SU-DHL-6 (cell line): ENCODE data around the gene LCNL1.

Experiments used
- H2AFZ ChIP-seq: fragments of 200-600 bp; sonication (generic); 2 replicates; pipeline ENCODE4 v1.6.1; 2014; ENCODE audit warnings: low read depth, mild to moderate bottlenecking, moderate library complexity, mixed read lengths, antibody characterized with exemption, low read length; ENCODE audit not compliant: severe bottlenecking
- H3F3A ChIP-seq: fragments of 200-600 bp; shearing (Covaris generic); 2 replicates; pipeline ENCODE4 v1.6.0; 2016; ENCODE audit warnings: antibody characterized with exemption, mild to moderate bottlenecking; ENCODE audit not compliant: insufficient read depth
- H3K27ac ChIP-seq: fragments of 200-600 bp; sonication (generic); 2 replicates; pipeline ENCODE4 v1.5.1; 2016; ENCODE audit warnings: low read depth, mild to moderate bottlenecking, low read length, moderate library complexity, mixed read lengths
- H3K27me3 ChIP-seq: fragments of 200-600 bp; sonication (generic), shearing (Covaris generic); 2 replicates; pipeline ENCODE4 v1.6.0; 2014; ENCODE audit warnings: mild to moderate bottlenecking, low read length
- H3K36me3 ChIP-seq: fragments of 200-600 bp; sonication (generic); 2 replicates; pipeline ENCODE4 v1.6.1; 2014; ENCODE audit warnings: mild to moderate bottlenecking, low read length, mixed read lengths
- H3K4me2 ChIP-seq: fragments of 300-600, 200-600 bp; shearing (Covaris generic), sonication (generic); 2 replicates; pipeline ENCODE4 v1.6.0; 2014; ENCODE audit warnings: low read length, low read depth, mild to moderate bottlenecking; ENCODE audit not compliant: poor library complexity, severe bottlenecking
- H3K4me3 ChIP-seq: fragments of 200-600 bp; sonication (generic); 2 replicates; pipeline ENCODE4 v1.5.1; 2014; ENCODE audit warnings: antibody characterized with exemption, low read length, mild to moderate bottlenecking, mixed read lengths; ENCODE audit not compliant: insufficient read depth, poor library complexity, severe bottlenecking
- H3K79me2 ChIP-seq: fragments of 200-600 bp; sonication (generic); 2 replicates; pipeline ENCODE4 v1.6.1; 2014; ENCODE audit warnings: mild to moderate bottlenecking, low read length, moderate library complexity; ENCODE audit not compliant: insufficient read depth
- H3K9ac ChIP-seq: fragments of 200-600 bp; sonication (generic); 2 replicates; pipeline ENCODE4 v1.7.0; 2014; ENCODE audit warnings: mild to moderate bottlenecking, low read length
- H3K9me2 ChIP-seq: fragments of 200-600 bp; sonication (generic); replicated peaks from 2 replicates; pipeline ENCODE4 v1.6.1; 2014; ENCODE audit warnings: low read length; ENCODE audit not compliant: insufficient read depth
- H3K9me3 ChIP-seq: fragments of 200-600 bp; sonication (generic); 2 replicates; pipeline ENCODE4 v1.6.1; 2014; ENCODE audit warnings: low read length, mixed read lengths; ENCODE audit not compliant: insufficient read depth
- H4K20me1 ChIP-seq: fragments of 200-600 bp; sonication (generic); 2 replicates; pipeline ENCODE4 v1.6.1; 2014; ENCODE audit warnings: low read depth, mild to moderate bottlenecking, antibody characterized with exemption, low read length, moderate library complexity, mixed read lengths
- EZH2phosphoT487 ChIP-seq: fragments of 200-600 bp; sonication (generic), shearing (Covaris generic); conservative IDR thresholded peaks from 2 replicates; pipeline ENCODE4 v1.6.1; 2018; ENCODE audit warnings: mild to moderate bottlenecking, antibody characterized with exemption, low read length, moderate library complexity, mixed read lengths
- TF ChIP-seq, protein P1 (sequence below): fragments of 200-600 bp; sonication (generic); IDR thresholded peaks from one replicate; pipeline ENCODE4 v1.5.1; 2017; ENCODE audit warnings: antibody characterized with exemption, mild to moderate bottlenecking, low read length, moderate library complexity; ENCODE audit not compliant: insufficient read depth, poor library complexity, severe bottlenecking

The LCNL1 gene

DNA sequence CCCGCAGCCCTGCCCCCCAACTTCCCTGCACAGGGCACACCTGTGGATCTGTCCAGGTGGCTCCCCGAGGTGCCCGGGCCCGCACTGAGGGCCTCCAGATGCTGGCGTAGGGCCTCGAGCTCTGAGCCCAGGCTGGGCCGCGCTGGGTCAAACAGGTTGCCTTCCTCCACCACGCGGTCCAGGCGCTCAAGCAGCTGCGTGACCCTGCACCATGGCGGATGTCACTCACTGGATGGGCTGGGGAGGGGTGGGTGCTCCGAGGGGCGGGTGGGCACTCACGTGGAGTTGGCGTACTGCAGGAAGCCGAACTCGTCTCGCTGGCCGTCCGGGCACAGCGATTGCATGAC lies 39.8 kb downstream of the LCNL1 start:
- Histone ChIP-seq H3K9me3 (no peaks in the 10 kb centered on the region), H3F3A (no peaks in the 10 kb centered on the region), H3K27ac (no peak overlapping the region), H3K4me3 (no peak overlapping the region), H3K9ac (no peak overlapping the region), H4K20me1 (no peaks in the 10 kb centered on the region), H2AFZ (no peak overlapping the region), H3K79me2 (no peaks in the 10 kb centered on the region), H3K36me3 (no peaks in the 10 kb centered on the region), H3K27me3 (no peaks in the 10 kb centered on the region), H3K4me2 (no peak overlapping the region), H3K9me2 (no peaks in the 10 kb centered on the region)
- TF ChIP-seq, protein P1, sequence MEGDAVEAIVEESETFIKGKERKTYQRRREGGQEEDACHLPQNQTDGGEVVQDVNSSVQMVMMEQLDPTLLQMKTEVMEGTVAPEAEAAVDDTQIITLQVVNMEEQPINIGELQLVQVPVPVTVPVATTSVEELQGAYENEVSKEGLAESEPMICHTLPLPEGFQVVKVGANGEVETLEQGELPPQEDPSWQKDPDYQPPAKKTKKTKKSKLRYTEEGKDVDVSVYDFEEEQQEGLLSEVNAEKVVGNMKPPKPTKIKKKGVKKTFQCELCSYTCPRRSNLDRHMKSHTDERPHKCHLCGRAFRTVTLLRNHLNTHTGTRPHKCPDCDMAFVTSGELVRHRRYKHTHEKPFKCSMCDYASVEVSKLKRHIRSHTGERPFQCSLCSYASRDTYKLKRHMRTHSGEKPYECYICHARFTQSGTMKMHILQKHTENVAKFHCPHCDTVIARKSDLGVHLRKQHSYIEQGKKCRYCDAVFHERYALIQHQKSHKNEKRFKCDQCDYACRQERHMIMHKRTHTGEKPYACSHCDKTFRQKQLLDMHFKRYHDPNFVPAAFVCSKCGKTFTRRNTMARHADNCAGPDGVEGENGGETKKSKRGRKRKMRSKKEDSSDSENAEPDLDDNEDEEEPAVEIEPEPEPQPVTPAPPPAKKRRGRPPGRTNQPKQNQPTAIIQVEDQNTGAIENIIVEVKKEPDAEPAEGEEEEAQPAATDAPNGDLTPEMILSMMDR = no peak
- no peak for TF ChIP-seq EZH2phosphoT487

DNA sequence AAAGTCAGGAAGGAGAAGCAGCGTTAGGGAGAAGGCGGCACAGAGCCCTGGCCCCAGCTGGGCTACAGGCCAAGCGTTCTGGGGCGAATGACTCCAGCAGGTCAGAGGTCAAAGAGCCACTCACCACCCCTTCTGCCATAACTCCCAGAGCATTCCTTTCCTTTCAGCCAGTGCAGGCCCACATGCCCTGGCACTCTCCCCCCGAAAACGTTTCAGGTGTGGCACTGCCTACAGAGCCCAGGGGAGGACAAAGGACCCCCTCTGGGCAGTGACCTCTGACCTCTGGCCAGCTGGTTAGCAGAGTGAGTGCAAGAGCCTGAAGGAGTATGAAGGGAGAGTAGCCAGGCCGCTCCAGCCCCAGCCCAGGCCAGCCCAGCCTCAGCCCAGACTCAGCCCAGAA lies 40.4 kb downstream of the LCNL1 start:
- Histone ChIP-seq H3K9me2 (no peaks in the 10 kb centered on the region), H3K36me3 (no peaks in the 10 kb centered on the region), H3K9ac (no peak overlapping the region), H3F3A (no peaks in the 10 kb centered on the region), H2AFZ (no peak overlapping the region), H3K4me3 (no peak overlapping the region), H3K27me3 (no peaks in the 10 kb centered on the region), H3K27ac (no peak overlapping the region), H3K4me2 (no peak overlapping the region), H4K20me1 (no peaks in the 10 kb centered on the region), H3K79me2 (no peaks in the 10 kb centered on the region), H3K9me3 (no peaks in the 10 kb centered on the region)
- TF ChIP-seq EZH2phosphoT487 = no peak
- TF ChIP-seq, protein P1 = no peak

DNA sequence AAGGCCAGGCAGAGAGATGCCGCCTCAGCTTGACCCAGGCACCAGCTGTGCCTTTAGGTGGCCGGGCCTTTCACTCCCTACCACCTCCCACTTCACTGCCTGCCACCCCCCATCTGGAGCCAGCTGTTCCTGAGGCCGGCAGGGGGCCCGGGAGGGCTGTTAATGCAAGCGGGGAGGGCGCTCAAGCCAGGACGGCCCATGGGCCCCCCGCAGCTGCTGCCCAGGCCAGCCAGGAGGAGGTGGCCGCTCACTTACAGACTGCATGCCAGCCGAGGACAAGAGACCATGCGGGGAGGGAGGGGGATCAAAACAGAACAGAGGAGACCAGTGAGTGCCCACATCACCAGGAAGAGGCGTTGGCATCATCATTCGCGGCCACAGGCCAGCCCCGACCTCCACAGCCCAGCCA lies 40.8 kb downstream of the LCNL1 start:
- no peaks in the 10 kb centered on the region for H3K36me3 ChIP-seq
- no peaks in the 10 kb centered on the region for H4K20me1 ChIP-seq
- no peaks in the 10 kb centered on the region for H3K79me2 ChIP-seq
- no peak overlapping the region for H3K27ac ChIP-seq
- H3K4me2 ChIP-seq = no peak overlapping the region
- no peaks in the 10 kb centered on the region for H3K27me3 ChIP-seq
- H2AFZ ChIP-seq = no peak overlapping the region
- H3K9me2 ChIP-seq = no peaks in the 10 kb centered on the region
- H3F3A ChIP-seq = no peaks in the 10 kb centered on the region
- H3K4me3 ChIP-seq = no peak overlapping the region
- no peak overlapping the region for H3K9ac ChIP-seq
- H3K9me3 ChIP-seq = no peaks in the 10 kb centered on the region
- TF ChIP-seq, protein P1 = no peak
- TF ChIP-seq EZH2phosphoT487 = no peak
